Fibroblast of skin of left quadriceps (primary cell): Measurements from ENCODE around the gene RAB36.

ENCODE experiments used
- DNase-seq, 2 experiments: peaks; one replicate each; pipeline ENCODE4 v3.0.0-alpha.2; 2013; ENCODE audit warnings: low read depth in 2 of 2

Gene RAB36

DNA sequence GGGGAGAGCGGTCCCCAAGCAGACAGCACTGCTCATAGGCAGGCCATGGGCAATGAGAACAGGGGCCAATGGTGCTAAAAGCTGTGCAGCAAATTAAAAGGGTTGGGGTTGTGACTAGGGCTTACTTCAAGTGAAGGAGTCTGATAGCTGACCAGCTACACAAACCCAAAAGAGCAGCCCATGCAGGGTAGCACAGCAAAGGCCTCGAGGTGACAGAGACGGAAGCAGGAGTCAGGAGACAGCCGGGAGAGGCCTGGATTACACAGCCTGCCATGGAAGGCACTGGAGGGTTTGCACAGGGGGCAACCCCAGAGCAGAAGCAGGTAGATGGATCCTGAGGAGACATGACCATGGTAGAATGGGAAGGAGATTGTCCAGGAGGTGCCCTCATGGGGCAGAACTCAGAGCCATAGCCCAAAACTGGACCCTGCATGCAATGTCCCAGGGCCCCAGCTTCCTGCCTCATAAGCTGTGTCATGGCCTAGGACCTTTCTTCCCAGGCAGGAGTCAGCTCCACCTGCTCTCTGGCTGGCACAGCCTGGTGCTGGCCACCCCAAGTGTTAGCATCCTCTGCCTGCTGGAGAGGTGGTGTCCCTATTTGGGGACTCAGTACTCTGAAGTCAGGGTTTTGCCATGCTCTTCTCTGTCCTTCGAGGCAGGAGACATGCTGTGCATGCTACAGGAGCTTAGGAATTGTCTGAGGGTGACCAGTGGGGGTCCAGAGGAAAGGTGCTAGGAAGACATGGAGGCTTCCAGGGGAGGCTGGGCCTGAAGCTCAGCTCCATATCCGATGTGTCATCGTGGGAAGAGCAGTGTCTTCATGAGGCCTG lies 36.8 kb upstream of the RAB36 start:
- no peak for DNase-seq

- no peak for DNase-seq
Measured at GRCh38 chr22:23109079-23109347, 36.3 kb upstream of the RAB36 start.

- no peak for DNase-seq
Measured at GRCh38 chr22:23109441-23109978, 35.8 kb upstream of the RAB36 start.

DNA sequence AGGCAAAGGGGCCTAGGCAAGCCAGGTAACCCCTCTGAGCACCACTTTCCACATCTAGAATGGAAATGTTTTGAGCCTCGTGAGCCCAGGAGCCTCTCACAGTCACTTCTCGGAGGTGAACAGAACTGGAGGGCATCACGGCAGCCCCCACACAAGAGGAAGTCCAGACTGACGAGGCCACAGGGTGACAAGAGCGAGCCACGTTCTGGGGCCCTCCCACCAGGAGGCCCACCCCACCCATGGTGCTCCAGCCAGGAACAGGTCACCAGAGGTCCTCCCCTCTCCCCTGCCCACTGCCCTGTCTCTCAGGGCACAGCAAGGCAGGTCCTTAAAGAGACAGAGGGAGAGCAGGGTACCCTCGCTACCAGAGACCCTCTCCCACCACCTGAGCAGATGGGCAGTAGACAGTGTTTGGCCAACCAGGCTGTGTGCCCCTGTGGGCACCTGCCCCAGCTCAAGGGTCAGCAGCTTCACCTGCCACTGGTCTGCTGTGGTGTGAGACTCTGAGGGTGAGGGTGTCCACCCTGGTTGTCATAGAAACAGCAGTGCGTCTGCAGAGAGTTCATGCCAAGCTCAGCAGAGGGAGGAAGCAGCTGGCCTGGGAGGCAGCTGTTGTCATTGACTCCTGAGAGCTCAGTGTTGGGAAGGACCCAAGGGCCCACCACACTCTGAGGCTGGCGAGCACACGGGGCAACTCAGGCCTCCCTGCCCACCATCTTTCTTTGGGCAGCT lies 34.9 kb upstream of the RAB36 start:
- DNase-seq: no peak

- no peak for DNase-seq
Measured at GRCh38 chr22:23110922-23111527, 34.3 kb upstream of the RAB36 start.

DNA sequence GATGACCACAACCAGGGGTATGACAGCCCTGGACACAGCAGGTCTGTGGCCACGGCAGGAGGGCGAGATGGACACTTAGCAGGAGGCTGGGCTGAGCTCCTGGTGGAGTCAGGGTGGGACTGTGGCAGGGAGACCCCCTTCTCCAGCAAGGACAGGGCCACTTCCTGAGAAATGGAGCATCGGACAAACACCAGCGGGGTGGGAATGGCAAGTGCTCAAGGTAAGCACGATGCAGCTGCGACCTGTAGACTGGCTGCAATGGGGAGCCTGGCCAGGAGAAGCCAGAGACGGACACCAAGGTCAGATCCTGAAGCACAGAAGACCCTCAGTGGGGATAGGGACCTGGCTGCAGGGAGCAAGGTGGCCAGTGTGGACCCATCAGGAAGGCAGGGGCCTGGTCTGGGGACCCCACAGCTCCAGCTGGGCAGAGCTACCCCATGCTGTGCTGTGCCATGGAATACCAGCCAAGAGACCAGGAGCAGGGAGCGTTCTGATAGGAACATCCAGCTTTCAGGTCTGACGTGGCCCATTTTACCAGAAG lies 32.7 kb upstream of the RAB36 start:
- DNase-seq: no peak

GRCh38 chr22:23113067-23113846 lies 32.0 kb upstream of the RAB36 start:
- peak; percentile 30 to 36 for DNase-seq

DNA sequence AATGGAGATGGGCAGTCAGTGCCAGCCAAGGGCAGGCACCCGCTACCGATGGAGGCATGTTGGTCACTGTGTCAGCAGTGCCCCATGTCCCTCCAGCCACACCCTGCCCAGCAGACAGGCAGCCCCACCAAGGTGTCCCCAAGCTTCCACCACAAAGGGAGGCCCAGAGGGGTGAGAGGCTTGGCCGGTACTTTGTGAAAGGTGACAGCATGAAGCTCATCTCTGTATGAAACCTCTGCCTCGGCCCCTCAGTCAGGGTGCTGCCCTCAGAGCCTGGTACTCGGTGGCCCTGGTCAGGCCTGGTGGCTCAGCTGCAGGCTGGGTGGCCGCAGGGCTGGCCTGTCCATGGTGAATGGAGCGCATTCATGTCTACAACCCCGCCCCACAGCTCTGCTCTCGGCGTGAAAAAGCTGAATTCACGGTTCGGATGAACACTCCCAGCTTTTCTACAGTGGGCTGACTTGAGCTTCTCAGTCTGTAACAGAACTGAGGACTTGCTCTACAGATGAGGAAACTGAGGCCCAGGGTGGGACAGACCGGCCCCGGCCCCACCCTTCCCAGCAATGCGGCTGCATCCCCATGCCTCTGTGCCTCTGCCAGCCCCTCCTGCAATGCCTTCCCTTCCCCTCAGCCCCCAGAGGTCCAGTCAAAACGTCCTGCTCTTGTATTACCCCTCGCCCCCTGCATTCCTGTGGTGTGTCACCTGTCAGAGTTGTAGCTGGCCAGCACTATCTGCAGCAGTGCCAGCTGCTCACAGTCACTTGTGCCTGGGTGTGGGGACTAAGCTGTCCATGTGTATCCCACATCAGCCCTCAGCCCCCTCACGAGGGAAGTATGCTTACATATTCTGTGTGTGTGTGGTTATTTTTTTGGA lies 31.2 kb upstream of the RAB36 start:
- DNase-seq: no peak

DNA sequence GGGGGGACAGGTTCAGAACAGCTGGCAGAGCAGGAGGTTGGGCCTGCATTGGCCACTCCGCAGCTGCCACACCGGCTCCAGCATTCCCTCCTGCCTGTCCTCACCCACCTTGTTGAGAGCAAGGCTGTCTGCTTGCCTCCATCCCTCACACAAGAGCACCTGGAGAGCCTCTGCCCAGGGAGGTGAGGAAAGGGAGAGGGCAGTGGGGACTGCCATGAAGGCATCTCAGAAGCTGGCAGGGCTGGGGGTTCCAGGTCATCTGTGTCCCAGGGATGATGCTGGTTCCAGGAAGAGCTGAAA lies 30.6 kb upstream of the RAB36 start:
- no peak for DNase-seq

- no peak for DNase-seq
Measured at GRCh38 chr22:23115369-23115768, 29.9 kb upstream of the RAB36 start.

- DNase-seq: no peak
Measured at GRCh38 chr22:23115825-23116494, 29.3 kb upstream of the RAB36 start.

- no peak for DNase-seq
Measured at GRCh38 chr22:23116506-23117263, 28.6 kb upstream of the RAB36 start.

- no peak for DNase-seq
Measured at GRCh38 chr22:23117275-23117674, 28.0 kb upstream of the RAB36 start.

DNA sequence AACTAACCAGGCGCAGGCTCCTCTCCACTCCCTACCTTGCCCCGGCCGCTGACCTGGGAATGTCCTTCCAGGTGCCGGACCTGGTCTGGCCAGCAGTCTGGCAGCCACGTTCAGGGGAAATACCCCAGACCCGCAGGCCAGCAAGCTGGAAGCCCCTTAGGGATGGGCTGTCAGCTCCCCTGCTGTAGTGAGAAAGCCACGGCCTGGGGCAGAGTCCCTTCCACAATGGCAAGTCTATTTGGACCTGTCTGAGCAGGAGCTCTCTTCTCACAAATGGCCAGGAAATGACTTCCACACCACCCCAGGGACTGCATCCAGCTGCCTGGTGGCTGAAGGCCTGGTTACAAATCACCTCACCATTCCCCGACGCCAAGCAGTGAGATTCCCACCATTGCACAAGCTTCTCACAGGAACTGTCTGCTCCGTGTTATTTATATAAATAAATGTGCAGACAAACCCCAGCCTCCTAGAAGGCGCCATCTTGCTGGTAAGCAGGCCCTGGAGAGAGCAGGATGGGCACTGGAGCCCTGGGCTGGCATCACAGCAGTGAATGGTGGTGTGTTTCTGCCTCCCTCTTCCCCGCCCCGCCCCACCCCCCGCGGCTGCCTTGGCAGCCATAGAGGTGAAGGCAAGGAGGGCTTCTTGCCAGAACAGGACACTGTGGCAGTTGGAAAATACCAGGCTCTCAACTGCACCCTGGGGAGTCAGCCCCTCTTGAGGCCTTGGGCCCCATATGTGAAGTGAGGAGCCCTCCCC lies 27.2 kb upstream of the RAB36 start:
- no peak for DNase-seq

DNA sequence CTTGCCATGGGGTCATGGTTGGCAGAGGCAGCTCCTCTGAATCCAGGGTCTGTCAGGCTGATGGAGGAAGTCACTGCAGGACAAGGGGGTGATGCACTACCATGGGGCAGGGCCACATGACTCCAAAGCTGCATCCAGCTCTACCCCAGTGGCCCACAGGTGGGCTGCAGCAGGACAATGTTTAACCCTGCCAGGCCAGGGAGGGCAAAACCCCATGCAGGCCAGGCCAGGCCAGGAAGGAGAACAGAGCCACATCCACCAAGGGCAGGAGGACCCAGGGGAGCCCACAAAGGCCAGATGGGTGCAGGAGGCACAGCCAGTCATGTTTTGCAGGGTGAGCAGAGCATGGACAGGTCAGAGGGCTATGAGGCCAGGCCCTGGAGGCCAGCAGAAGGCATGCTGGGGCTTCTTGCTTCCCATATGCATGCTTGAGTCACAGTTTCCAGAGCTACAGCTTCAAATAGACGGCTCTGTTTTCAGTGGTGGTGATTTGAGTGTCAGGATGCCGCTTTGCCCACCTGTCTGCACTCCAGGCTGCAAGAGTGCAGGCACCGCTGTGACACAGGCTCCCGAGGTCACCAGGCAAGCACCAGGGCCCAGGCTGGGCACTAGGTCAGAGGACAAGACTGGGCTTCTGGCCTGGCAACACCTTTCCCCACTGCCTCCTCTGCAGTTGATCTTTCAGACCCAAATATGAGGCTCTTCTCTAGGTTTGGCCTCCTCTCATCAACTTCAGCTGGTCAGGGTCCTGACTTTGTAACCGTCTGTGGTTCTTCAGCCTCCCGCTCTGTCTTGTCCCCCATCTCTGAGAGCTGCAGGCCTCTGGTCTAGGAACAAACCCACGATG lies 26.4 kb upstream of the RAB36 start:
- DNase-seq: no peak

DNA sequence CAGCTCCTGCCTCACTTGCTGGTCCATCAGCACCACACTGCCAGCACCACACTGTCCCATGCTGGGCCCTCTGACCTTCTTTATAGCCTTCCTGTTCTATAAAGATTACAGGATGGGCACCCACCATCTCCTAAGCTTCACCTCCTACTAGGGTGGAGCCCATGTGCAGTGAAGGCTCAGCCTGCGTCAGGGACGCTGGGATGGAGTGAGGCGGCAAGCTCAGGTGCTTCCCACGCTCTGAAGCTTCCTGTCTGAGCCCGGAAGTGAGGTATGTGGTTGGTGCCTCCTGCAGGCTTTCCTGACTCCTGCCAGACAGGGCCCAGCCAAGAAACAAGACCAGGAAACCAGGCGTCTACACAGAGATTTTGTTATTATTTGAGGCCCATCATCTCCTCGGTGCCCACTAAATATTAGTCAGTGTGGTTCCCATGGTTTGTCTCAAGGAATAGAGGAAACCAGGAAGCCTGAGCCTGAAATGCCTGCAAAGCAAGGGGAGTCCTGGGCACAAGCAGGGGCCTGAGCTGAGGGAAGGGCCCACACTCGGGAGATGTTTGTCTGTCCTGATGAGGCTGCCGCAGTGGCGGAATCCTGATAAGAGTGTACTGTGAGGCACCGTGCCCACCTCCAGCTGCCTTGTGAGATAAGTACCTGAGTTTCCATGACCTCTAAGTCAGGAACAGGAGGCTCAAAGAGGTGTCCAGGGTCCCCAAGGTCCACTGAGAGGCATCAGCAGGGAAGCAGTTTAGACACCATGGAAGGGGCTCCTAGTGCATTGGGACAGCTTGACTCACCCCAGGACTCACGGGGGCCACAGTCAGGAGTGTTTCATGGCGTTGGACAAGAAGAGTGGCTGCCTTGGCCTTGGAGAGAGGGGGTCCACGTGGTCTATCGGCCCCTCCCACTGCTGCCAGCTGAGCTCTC lies 25.5 kb upstream of the RAB36 start:
- no peak for DNase-seq

GRCh38 chr22:23120415-23120899 lies 24.8 kb upstream of the RAB36 start:
- DNase-seq: no peak
